Measurements from ENCODE around the gene CYSRT1. TPM values are rescaled to one million over a fixed set of nuclear protein-coding genes. Genes with fewer than 3 reads are reported as not detected.

Gene CYSRT1
- total and polyA plus RNA-seq, 2 donors (not counting 1 experiment from before 2014, with no cell fraction given) = 0.22 to 0.51 TPM

GRCh38 chr9:137205126-137206069 is 19.6 kb upstream of the CYSRT1 start, which contains the start of the genes NDOR1 and TMEM203:
NDOR1 (plus strand) TSS chr9:137205700; CDS start chr9:137205778, 78 bp downstream.
TMEM203 (minus strand) TSS chr9:137205648; CDS start chr9:137205414, 234 bp downstream.
- H3K27me3 ChIP-seq (replicated peaks in 1 of 4; ENCODE audit: control extremely low read depth in 1 of 4, control insufficient read depth in 3 of 4, insufficient read depth in 4 of 4, low read length in 3 of 4) = no peaks in the 10 kb centered on the region
- peak within 1 kb of the TSS; percentile 73 to 89 for H3K27ac ChIP-seq (ENCODE audit: low read length in 2 of 2)
- H3K9ac ChIP-seq (ENCODE audit: low read length) = peak within 1 kb of the TSS; percentile 84
- peaks cover 61% of the 10 kb centered on the region for H3K79me2 ChIP-seq (ENCODE audit: control insufficient read depth, insufficient read depth, low read length)
- DNase-seq (peak; percentile 94), ATAC-seq (ENCODE audit: low read depth) (peak; percentile 35)
- peak within 1 kb of the TSS; percentile 66 to 96 (median 86) for H3K4me3 ChIP-seq (ENCODE audit: control extremely low read depth in 1 of 5, extremely low read depth in 1 of 5, insufficient read depth in 1 of 5, low read depth in 2 of 5, low read length in 4 of 5)
- peak within 1 kb of the TSS; percentile 85 for H3K4me2 ChIP-seq (replicated peaks; ENCODE audit: low read depth, low read length, poor library complexity, severe bottlenecking)
- H3K9me3 Mint-ChIP-seq (ENCODE audit: insufficient read depth) = no peaks in the 10 kb centered on the region
- H3K4me3 Mint-ChIP-seq = peak within 1 kb of the TSS; percentile 93
- peaks cover 0 to 5% of the 10 kb centered on the region in 2 experiments for H3K36me3 ChIP-seq (replicated peaks in 1 of 2; ENCODE audit: control extremely low read depth in 1 of 2, control insufficient read depth in 1 of 2, extremely low read depth in 1 of 2, insufficient read depth in 2 of 2, low read length in 1 of 2)
- peaks cover 46% of the 10 kb centered on the region for H3K4me1 Mint-ChIP-seq
- no peak for TF ChIP-seq EZH2 (IDR thresholded peaks at IDR 0.05; ENCODE audit: borderline replicate concordance, insufficient read depth, low read depth, low read length, poor library complexity, severe bottlenecking)
- no peak for TF ChIP-seq CTCF (IDR thresholded peaks at IDR 0.05)
- ChIA-PET CTCF (interaction anchor here (1.2 to 1.6 kb wide), 2 partner anchors 18 to 22 kb away, joined by 3 to 4 read pairs; partner anchors contain the start of gene RNF224), POLR2A (interaction anchor here (1.1 to 2.1 kb wide), 4 partner anchors 16 to 76 kb away, joined by 3 to 10 read pairs (median 4); partner anchors contain the start of genes ANAPC2, RNF208 and SSNA1)
- H3K4me1 ChIP-seq (ENCODE audit: control insufficient read depth in 2 of 2, insufficient read depth in 2 of 2, low read length in 2 of 2) = peaks cover 37 to 50% of the 10 kb centered on the region in 2 donors
- no peaks in the 10 kb centered on the region for H3K9me3 ChIP-seq (ENCODE audit: control extremely low read depth in 1 of 3, control insufficient read depth in 2 of 3, insufficient read depth in 1 of 3, low read length in 2 of 3)
- peak within 1 kb of the TSS; percentile 90 for H3K27ac Mint-ChIP-seq
- H4K20me1 ChIP-seq (ENCODE audit: control insufficient read depth, insufficient read depth, low read length, poor library complexity, severe bottlenecking) = peaks cover 43% of the 10 kb centered on the region
- intact Hi-C loops (cut with micrococcal nuclease) = loop anchor here (1.0 to 10.0 kb wide), 4 partner anchors 17 to 321 kb away; partner anchors contain the start of genes ANAPC2, SSNA1 and TRAF2
- peak within 1 kb of the TSS; percentile 88 for H2AFZ ChIP-seq (ENCODE audit: insufficient read depth, low read depth, low read length, poor library complexity, severe bottlenecking)
- no peaks in the 10 kb centered on the region for H3K27me3 Mint-ChIP-seq
- WGBS (ENCODE audit: insufficient coverage) = under 1% methylated on average over 98 of the region's 98 CpGs
